Measurements from ENCODE around the gene MYO6.
"Not testable (repeated sequence)": the region's sequence is repeated elsewhere in the genome, so short reads cannot be mapped to it uniquely, and the experiment has no call there.

The MYO6 gene

DNA sequence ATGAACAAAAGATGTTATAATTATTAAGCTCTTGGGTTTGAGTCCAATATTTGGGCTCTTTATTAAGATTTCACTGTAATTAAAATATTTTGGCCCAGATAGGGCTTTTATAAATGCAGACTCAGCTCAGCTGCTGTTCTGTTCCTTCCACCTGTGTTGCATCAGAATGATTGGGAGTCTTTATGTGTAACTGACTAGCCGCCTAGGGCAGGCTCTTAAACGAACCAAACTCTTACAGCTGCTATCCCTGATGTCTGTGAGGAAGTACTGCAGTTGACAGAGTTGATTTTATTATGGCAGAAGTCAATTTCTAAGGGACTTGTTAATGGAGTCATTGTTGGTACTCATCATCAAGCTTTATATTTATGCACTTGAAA, 144.7 kb downstream of the MYO6 start:
- DNase-seq: no peak

DNA sequence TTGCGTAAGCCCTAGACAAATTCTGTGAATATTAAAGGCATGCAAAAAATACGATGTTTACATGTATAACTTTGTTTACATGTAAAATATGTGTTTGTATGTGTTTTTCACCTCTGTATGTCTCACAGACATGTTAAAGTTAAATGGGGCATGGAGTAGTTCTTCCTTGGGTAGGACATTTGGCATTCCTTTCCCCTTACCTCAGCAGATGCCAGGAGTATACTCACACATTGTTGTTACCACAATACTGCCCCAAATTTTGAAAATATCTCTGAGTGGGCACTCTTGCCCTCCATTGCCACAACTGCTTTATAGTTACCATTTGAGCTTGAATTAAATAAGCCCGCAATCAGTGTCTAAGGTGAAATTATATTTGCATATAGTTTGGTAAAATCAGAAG, 147.5 kb downstream of the MYO6 start:
- DNase-seq: no peak

GRCh38 chr6:75900216-75900615, 151.2 kb downstream of the MYO6 start:
- not testable (repeated sequence) for DNase-seq

- DNase-seq: not testable (repeated sequence)
Measured at GRCh38 chr6:75905129-75905528, 156.1 kb downstream of the MYO6 start.

DNA sequence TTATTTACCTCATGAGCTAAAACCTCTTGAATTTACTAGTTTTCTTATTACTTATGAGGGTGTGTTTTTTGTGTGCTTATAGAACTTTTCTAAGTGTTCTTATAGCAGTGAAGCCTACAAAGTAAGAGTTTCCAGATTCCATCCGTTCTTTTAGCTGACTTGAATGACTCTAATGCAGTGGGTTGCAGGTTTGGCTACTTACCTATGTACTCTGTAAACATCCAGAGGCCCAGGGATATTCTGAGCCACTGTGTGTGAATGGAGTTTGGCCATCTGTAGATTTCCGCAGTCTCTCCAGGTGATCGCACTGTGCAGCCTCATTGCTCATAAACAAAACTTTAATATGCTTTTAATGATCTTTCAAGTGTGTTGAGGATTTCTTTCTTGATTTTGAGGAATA, 157.8 kb downstream of the MYO6 start:
- DNase-seq: no peak

DNA sequence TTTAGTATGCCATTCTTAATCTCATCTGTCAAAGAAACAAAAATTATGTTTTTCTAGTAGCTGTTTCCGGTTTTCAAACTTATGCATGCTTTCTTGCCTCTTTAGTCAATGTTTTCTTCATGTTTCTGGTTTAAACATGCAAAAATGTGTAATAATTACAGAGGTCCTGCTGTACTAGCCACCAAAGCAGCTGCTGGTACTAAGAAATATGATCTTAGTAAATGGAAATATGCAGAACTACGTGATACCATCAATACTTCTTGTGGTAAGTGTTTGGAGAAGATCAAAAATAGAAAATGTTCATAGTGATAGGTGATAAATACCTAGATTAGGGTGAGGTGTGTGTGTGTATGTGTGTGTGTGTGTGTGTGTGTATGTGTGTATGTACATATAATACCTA, 158.4 kb downstream of the MYO6 start:
- no peak for DNase-seq

- DNase-seq: no peak
Measured at GRCh38 chr6:75913040-75913439, 164.0 kb downstream of the MYO6 start.

GRCh38 chr6:75922226-75922625, 173.2 kb downstream of the MYO6 start:
- DNase-seq: no peak

GRCh38 chr6:75926293-75927168, 177.5 kb downstream of the MYO6 start:
- DNase-seq: no peak

- DNase-seq: no peak
Measured at GRCh38 chr6:75931011-75931680, 182.1 kb downstream of the MYO6 start.

DNA sequence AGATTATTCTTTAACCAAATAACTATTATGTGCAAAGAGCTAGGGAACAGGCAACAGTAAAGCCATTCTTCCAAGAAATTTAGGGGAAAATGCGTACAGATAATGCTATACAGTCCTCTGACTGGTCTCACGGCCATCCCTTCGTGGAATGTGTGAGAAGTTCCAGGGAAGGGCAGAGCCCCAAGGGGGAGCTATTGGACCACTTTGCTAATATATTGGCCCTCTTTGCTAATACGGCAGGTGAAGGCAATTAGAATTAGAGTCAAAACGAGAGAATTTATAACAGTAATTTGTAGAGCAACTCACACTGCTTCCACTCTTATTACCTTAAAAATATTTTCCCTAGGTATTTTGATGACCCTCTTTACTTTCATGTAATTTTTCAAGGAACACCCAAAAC, 183.0 kb downstream of the MYO6 start:
- DNase-seq: no peak

- no peak for DNase-seq
Measured at GRCh38 chr6:75933387-75933975, 184.4 kb downstream of the MYO6 start.

DNA sequence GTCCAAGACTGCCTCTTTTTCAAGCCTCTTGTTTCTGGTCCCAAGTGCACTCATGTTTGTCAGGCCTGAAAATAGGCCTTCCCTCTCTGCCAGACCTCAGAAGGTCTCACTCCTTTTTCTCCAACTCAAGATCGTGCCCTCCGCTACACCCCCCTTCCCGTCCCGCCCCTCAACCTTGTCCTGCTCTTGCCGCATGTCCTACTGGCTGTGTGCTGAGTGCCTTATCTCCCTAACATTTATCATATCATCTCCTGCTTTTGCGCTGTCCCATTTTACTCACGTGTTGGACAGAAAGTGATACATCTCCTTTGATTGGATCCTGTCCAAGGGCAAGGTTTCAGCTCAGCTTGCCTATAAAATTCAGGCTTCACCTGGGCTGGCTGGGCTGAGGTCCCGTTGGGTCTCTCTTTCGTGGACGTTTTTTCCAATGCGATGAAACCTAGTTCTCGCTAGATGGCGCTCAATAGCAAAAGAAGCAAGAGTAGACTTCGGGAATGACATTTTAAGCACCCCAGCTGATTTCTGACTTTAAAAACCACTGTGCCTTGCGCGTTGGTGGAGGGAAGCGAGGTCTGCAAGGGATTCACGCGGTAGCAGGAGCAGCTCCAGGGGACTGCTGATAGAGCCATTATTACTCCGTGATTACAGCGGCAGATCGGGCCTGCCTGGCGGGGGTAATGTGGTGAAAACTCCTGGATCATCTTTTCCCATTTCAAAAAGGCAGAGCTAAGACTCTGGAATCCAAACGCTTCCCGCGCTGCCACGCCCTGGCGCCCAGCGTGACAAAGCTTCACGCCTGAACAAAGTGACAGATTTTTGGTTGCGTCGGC, 185.8 kb downstream of the MYO6 start:
- no peak for DNase-seq

- no peak for DNase-seq
Measured at GRCh38 chr6:75935473-75935793, 186.4 kb downstream of the MYO6 start.

GRCh38 chr6:75936682-75937081, 187.6 kb downstream of the MYO6 start:
- DNase-seq: no peak

DNA sequence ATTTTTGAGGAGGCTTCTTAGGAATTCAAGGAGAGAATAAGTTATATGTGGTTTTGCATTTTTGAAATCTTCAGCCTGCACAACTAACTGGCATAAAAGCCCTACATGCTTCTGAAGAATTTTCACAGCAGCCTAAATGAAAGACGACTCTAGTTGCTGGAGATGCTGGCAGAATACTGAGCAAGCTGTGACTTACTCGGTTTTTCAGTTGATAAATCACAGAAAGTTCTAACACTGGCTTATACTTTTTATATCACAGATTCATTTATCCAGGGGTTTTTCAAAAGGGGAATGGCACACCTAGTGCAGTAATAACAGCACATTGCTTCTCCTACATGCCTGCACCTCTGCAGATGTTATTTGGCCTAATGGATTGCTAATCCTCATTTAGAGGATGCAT, 188.8 kb downstream of the MYO6 start:
- no peak for DNase-seq

GRCh38 chr6:75940564-75940963, 191.5 kb downstream of the MYO6 start:
- DNase-seq: no peak

- no peak for DNase-seq
Measured at GRCh38 chr6:75941509-75941908, 192.5 kb downstream of the MYO6 start.

- no peak for DNase-seq
Measured at GRCh38 chr6:75943381-75943780, 194.3 kb downstream of the MYO6 start.

DNA sequence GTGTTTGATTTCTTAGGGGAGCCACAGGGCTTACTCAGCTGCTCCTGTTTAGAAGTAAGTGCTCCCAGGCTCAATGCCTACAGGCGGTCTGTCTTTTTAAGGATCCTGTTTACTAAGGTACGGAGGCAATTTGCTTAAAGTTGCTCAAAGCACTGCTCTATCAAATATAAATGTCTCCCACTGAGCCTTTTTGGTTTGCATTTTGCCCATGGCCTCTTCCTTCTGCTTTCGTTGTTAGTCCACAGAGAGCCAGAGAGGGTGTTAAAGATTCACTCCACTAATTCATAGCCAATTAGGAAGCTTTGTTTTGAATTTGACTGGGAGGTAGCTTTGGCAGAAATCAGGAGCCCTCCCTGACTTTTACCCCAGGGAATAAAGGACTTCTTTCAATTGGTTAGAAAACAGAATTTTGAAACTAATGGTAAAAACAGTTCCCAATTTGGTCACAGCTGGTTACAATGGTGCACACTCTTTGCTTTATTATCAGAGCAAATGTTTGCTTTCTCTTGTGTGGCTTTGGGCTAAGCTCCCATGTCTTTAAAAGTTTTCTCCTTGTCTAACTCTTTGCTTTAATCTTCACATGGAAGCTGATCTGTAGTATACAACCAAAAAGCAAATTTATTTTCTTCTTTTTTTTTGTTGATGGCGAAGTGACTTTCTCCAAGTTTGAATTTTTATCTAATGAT, 197.2 kb downstream of the MYO6 start:
- DNase-seq: no peak

DNA sequence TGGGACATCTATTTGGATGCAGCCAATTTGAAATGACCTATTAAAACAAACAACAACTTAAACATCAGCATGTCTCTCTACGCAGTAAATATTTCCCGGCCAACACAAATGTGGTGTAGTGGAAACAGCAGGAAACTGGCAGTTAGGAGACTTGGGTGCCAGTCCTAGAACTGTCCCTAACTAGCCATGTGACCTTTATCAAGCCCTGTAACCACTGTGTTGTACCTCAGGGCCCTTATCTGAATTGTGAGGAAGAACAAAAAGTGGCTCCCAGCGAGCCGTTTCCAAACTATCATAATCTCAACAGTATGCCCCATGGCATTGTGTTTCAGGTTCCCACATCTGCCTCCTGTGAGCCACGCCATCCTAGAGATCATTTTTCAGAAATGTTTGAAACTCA, 198.9 kb downstream of the MYO6 start:
- DNase-seq: no peak

GRCh38 chr6:75952128-75952527, 203.1 kb downstream of the MYO6 start:
- no peak for DNase-seq

DNA sequence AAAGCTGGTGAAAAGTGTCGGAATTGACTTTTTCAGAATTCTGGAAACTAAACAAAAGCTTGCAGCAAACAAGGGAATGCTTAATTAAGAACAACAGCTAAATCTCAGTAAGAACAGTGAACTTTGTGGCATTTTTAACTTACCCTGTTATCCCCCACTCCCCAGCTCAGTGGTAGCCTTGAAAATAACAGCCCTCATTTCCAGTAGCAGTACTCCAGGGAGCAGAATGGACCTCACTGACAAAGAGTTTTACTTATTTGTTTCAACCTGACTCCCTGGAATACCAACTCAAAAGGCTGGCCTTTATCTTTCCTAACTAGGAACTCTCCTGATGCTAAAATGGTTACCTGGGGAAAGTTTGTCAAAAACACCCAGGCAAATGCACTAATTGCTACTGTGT, 214.5 kb downstream of the MYO6 start:
- DNase-seq: no peak
